ENCODE measurements around the gene KIF5A.

Gene KIF5A

DNA sequence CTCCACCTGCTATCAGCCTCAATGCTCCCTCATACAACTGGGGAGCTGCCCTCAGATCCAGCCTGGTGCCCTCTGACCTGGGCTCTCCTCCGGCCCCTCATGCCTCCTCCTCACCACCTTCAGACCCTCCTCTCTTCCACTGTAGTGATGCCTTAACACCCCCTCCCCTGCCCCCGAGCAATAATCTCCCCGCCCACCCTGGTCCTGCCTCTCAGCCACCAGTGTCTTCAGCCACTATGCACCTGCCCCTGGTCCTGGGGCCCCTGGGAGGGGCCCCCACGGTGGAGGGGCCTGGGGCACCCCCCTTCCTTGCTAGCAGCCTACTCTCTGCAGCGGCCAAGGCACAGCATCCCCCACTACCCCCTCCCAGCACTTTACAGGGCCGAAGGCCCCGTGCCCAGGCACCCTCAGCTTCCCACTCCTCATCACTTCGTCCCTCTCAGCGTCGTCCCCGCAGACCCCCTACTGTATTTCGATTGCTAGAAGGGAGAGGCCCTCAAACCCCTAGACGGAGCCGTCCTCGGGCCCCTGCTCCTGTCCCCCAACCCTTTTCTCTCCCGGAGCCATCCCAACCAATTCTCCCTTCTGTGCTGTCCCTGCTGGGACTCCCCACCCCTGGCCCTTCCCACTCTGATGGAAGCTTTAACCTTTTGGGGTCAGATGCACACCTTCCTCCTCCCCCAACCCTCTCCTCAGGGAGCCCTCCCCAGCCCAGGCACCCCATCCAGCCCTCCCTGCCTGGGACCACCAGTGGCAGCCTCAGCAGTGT lies 24.0 kb upstream of the KIF5A start:
- TF ChIP-seq, protein P1, sequence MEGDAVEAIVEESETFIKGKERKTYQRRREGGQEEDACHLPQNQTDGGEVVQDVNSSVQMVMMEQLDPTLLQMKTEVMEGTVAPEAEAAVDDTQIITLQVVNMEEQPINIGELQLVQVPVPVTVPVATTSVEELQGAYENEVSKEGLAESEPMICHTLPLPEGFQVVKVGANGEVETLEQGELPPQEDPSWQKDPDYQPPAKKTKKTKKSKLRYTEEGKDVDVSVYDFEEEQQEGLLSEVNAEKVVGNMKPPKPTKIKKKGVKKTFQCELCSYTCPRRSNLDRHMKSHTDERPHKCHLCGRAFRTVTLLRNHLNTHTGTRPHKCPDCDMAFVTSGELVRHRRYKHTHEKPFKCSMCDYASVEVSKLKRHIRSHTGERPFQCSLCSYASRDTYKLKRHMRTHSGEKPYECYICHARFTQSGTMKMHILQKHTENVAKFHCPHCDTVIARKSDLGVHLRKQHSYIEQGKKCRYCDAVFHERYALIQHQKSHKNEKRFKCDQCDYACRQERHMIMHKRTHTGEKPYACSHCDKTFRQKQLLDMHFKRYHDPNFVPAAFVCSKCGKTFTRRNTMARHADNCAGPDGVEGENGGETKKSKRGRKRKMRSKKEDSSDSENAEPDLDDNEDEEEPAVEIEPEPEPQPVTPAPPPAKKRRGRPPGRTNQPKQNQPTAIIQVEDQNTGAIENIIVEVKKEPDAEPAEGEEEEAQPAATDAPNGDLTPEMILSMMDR (IDR thresholded peaks at IDR 0.05; ENCODE audit: borderline replicate concordance, control extremely low read depth, extremely low read depth, insufficient read depth, missing control alignments): no peak
- in situ Hi-C loops (cut with MboI; ENCODE audit: low sequenced_read_pairs, unreplicated experiment): no loop called here
- DNase-seq (ENCODE audit: low spot score): no peak

DNA sequence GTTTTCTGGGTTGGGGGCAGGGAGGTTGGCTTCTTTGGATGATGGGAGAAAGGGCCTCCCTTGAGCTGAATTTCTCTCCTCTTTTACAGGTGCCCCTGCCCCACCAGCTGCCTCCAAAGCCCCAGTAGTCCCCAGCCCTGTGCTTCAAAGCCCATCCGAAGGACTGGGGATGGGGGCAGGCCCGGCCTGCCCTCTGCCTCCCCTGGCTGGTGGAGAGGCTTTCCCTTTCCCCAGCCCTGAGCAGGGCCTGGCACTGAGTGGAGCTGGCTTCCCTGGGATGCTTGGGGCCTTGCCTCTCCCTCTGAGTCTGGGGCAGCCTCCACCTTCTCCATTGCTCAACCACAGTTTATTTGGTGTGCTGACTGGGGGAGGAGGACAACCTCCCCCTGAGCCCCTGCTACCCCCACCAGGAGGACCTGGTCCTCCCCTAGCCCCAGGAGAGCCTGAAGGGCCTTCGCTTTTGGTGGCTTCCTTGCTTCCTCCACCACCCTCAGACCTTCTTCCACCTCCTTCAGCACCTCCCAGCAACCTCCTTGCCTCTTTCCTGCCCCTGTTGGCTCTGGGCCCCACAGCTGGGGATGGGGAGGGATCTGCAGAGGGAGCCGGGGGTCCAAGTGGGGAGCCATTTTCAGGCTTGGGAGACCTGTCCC lies 23.2 kb upstream of the KIF5A start:
- in situ Hi-C loops (cut with MboI; ENCODE audit: low sequenced_read_pairs, unreplicated experiment): no loop called here
- TF ChIP-seq, protein P1 (IDR thresholded peaks at IDR 0.05; ENCODE audit: borderline replicate concordance, control extremely low read depth, extremely low read depth, insufficient read depth, missing control alignments): no peak
- DNase-seq (ENCODE audit: low spot score): no peak

DNA sequence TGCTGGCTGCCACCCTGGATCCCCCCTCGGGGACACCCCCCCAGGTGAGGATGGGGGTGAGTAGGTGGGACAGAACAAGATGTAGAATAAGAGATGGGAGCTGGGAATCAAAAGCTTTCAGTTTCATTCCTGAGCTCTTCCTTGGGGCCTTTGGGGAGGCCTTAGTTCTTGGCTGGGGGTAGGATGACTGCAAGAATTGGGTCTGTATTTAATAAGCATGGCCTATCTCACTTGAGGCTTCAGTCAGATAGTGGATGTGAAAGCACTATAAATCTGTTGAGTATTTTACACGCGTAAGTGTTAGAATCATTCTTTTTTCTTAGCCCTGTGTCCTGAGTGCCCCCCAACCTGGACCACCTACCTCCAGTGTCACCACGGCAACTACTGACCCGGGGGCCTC lies 22.7 kb upstream of the KIF5A start:
- TF ChIP-seq, protein P1 (IDR thresholded peaks at IDR 0.05; ENCODE audit: borderline replicate concordance, control extremely low read depth, extremely low read depth, insufficient read depth, missing control alignments): no peak
- no peak for DNase-seq (ENCODE audit: low spot score)
- in situ Hi-C loops (cut with MboI; ENCODE audit: low sequenced_read_pairs, unreplicated experiment): no loop called here

DNA sequence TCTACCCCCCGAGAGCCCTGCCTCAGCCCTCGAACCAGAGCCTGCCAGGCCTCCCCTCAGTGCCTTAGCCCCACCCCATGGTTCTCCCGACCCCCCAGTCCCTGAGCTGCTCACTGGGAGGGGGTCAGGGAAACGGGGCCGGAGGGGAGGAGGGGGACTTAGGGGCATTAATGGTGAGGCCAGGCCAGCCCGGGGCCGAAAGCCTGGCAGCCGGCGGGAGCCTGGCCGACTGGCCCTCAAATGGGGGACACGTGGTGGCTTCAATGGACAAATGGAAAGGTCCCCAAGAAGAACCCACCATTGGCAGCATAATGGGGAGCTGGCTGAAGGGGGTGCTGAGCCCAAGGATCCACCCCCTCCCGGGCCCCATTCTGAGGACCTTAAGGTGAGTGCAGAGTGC lies 21.7 kb upstream of the KIF5A start:
- in situ Hi-C loops (cut with MboI; ENCODE audit: low sequenced_read_pairs, unreplicated experiment): no loop called here
- TF ChIP-seq, protein P1 (IDR thresholded peaks at IDR 0.05; ENCODE audit: borderline replicate concordance, control extremely low read depth, extremely low read depth, insufficient read depth, missing control alignments): no peak
- DNase-seq (ENCODE audit: low spot score): no peak

DNA sequence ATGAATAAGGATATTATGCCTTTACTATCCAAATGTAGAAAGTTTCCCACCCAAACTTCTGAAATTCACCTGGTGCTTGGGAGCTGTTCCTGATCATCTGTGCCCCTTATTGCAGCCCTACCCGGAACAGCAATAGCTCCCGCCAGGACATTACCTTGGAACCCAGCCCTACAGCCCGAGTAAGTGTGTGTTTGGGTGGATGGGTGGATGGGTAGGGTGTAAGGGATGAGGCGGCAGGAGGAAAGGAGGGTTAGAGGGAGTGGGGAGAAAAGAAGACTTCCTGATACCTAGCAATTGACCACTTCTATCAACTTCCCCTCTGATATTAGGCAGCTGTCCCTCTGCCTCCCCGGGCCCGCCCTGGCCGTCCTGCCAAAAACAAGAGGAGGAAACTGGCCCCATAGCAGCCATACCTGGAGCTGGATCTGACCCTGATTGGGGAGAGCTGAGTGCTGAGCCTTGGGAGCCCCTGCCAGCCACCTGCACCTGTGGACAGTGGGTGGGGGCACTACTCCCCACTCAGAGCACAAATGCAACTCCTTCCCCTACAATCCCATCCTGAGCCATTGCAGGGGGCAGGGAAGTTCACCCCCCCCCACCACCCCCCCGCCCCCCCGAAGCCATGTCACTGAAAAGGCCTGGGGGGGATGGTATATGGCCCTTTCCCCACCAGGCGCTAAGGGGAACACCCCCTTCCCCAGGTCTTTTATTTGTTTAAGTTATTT lies 20.9 kb upstream of the KIF5A start:
- no peak for DNase-seq (ENCODE audit: low spot score)
- in situ Hi-C loops (cut with MboI; ENCODE audit: low sequenced_read_pairs, unreplicated experiment): no loop called here
- TF ChIP-seq, protein P1 (IDR thresholded peaks at IDR 0.05; ENCODE audit: borderline replicate concordance, control extremely low read depth, extremely low read depth, insufficient read depth, missing control alignments): no peak

DNA sequence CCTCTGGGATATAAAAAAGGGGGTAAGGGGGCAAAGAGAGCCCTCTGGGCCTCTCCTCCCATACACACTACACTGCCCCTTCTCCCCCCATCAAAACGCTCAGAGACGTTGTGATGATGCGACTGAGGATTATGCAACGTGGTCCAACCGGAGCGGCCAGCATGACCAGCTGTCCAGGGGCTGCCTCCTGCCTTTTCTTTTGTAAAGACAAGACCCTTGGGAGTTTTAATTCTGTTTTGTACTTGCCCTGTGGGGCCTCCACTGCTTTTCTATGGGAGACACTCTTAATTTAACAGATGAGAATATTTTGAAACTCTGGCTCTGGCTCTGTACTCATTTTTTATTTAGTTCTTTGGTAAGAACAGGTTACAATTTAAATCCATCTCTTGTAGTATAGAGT lies 20.0 kb upstream of the KIF5A start:
- DNase-seq (ENCODE audit: low spot score): no peak
- TF ChIP-seq, protein P1 (IDR thresholded peaks at IDR 0.05; ENCODE audit: borderline replicate concordance, control extremely low read depth, extremely low read depth, insufficient read depth, missing control alignments): no peak
- in situ Hi-C loops (cut with MboI; ENCODE audit: low sequenced_read_pairs, unreplicated experiment): no loop called here
